MM.1S (cell line): Measurements from ENCODE around the gene PNLIPRP1.

Source experiments
- CTCF ChIP-seq: fragments of 300-600 bp; sonication (generic); IDR thresholded peaks from 2 replicates; pipeline ENCODE4 v1.5.1; 2016; ENCODE audit warnings: antibody characterized with exemption, low read length, mixed read lengths
- EZH2 ChIP-seq: fragments of 300-600 bp; sonication (generic); optimal IDR thresholded peaks from 2 replicates; pipeline ENCODE3; 2017; ENCODE audit warnings: low read depth, mild to moderate bottlenecking, antibody characterized with exemption, low read length, mixed read lengths

- no peak for TF ChIP-seq CTCF
- no peak for TF ChIP-seq EZH2
Observed at GRCh38 chr10:116597543-116597942, 6.8 kb downstream of the PNLIPRP1 start.
